ENCODE measurements around the gene ILKAP.

ILKAP gene

DNA sequence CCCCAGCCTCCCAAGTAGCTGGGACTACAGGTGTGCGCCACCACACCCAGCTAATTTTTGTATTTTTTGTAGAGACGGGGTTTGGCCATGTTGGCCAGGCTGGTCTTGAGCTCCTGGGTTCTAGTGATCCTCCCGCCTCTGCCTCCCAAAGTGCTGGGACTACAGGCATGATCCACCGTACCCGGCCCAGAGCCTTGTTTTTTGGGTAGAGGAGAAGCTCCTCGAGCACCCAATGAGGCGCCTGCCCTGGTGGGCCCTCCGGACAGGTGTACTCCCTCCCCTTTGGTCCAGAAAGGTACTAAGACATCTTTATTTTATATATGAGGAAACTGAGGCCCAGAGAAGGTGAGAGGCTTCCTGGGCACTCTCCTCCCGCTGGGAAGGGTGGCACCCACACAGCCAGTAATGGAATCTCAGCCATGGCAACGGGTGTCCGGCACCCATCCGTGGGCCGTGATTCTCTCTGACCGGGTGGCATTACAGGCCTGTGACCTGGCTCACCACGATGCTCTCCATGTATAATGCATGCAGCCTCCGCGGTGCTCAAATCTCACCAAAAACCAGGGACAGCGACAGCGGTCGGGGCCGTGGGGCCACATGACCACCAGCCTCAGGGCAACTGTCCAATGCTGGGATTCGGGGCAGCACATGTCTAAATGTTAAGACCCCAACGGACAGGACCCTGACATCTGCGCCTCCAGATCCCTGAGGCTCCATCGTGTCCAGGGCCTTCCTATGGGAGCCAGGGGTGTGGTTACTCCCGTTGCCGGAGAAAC, 81.8 kb downstream of the ILKAP start:
- no peak for DNase-seq

DNA sequence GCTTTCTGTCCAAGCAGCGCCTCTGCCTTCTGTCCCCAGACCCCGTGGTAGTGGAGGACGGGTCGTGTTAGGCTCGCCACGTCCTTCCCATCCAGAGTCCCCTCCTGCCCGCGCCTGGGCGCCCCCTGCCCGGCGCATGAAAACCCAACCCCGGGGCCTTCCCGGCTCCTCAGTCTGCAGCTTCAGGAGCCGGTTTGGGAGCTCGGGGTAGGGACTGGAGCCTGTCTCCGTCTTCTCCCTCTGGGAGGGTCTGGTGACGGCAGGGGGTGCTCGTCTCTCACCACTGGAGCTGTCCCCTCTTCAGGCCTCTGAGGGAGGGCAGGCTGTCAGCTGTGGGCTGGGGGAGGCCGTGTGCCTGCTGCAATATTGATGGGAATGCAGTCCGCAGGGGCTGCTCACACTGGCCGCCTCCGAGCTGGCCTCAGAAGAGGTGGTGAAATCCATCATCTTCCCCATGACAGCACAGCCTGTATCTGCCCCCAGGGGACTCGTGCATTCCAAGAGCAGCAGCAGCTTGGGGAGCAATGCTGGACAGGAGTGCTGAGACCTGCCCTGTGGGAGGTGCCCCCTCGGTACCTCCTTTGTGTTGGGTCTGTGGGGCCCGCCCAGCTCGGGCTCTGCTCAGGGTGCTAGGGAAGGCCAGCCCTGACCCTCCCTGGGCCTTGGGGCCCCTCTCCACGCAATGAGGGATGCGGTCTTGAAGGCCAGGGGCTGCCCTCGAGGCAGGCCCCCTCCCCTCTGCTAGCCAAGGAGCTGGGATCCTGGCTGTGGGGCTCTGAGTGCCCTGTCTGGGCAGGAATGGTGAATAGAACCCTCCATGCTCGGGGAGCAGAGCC, 82.8 kb downstream of the ILKAP start:
- DNase-seq = no peak
